SW480 (cell line): ENCODE data around the gene RERE.
A peak's percentile ranks its signal among the peaks of the same experiment; 100 is the strongest.
"Not testable (repeated sequence)": the region's sequence is repeated elsewhere in the genome, so short reads cannot be mapped to it uniquely, and the experiment has no call there.

Source experiments
- DNase-seq: peaks from one replicate; pipeline ENCODE4 v3.0.0-alpha.2; 2016; ENCODE audit warnings: low spot score

RERE gene

DNA sequence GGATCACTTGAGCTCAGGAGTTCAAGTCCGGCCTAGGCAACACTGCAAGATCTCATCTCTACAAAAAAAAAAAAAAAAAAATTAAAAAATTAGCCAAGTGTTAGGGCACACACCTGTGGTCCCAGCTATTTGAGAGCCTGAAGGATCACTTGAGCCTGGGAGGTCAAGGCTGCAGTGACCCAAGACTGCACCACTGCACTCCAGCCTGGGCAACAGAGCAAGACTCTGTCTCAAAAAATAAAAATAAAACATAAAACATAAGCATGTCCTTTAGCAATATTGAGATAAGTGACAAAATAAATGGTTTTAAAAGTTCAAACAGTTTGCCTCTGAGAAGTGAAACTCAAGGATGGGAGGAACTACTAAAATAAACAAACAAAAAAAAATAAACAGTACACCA is 101.2 kb downstream of the RERE start:
- DNase-seq, result no peak

DNA sequence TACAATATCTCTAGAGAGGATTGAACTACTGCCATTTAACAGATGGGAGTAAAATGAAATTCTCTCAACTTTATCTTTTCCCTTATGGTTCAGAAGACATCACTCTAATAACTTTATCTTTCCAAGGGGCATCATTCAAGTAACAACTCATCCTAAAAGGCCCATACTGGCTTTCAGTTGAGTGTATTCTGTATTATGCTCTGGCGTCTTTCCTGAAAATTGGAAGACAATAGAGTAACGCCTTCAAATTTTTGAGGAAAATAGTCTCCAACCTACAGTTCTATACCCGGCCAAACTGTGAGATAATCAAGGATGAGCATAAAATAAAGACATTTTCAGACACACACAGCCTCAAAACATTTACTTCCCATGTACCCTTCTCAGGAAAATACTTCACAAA is 103.3 kb downstream of the RERE start:
- no peak for DNase-seq

DNA sequence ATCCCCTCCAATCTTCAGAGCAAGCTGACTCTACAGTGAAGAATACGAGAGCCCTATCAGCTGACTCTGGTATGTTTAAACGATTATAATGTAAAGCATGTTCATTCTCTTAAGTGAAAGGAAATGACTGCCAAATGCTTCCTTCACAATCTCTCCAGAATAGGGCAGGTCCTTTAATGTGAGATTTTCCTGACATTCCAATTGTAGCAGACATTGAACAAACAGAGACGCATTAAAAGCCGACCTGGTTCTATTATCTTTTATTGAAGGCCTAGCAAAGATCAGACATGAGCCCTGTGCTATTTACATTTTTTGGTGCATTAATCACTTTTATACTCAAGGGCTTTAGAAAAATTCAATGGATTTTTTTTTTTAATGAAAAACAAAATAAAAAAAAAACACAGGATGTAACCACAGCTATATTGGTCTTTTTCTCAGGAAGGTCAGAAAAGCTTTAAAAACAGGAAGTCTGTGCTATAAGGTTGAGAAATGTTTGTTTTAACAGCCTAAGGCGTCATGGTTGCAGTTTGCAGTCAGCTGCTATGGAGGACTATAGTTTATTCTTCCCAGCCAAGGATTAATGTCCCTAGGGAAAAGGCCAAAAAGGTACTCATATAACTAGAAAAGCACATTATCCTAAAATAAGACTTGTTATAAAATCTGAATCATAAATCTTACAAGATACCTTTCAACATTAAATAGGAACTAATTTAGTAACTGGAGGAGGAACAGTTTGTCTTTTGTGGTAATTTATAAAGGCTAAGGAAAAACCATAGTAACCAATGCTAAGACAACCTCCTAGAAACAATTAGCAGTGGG is 104.8 kb downstream of the RERE start:
- peak; percentile 34 for DNase-seq

DNA sequence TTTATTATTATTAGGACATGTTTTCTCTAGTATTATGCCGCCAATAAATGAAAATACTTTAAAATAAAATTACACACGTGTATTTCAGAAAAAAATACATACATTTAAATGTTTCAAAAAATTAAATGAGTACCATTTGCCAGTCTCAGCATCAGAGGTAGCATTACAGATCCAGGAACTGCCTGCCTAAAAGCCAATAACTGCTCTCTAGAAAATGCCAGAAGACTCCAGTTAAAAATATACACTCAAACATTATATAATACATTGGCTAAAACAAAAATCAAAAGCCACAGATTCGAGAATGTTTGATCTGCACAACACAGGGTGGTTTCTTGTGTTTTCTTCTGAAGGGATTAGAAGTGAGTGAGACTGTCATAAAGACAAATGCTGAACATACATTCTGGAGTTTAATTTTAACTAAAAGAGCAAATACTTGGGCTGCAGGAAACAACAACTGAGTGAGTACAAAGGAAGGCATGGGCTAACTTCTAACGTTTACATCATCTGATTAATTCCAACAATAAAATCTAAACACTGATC is 105.5 kb downstream of the RERE start:
- no peak for DNase-seq

DNA sequence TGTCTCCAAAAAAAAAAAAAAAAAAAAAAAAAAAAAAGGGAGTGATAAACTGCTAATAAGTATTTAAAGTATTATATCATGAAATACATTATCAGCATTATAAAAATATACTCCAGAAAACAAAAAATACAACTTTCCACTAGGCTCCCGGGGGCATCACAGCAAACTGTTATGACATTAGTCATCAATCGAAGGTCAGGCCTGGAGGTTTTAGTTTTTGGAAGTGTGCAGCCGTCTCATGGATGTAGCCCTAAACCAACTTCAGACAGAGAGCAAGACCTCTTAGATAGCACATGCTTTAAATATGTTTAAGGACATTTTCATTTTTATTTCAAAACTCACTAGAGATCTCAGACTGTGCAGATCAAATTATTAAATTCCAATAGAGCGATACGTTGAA is 106.3 kb downstream of the RERE start:
- DNase-seq, result no peak

DNA sequence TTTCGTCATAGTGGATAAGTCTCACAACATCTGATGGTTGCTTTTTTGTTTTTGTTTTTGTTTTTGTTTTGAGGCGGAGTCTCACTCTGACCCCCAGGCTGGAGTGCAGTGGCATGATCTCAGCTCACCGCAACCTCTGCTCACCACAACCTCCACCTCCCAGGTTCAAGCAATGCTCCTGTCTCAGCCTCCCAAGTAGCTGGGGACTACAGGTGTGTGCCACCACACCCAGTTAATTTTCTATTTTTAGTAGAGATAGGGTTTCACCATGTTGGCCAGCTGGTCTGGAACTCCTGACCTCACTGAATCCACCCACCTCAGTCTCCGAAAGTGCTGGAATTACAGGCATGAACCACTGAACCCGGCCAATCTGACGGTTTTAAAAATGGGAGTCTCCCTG is 109.2 kb downstream of the RERE start:
- DNase-seq, result no peak

DNA sequence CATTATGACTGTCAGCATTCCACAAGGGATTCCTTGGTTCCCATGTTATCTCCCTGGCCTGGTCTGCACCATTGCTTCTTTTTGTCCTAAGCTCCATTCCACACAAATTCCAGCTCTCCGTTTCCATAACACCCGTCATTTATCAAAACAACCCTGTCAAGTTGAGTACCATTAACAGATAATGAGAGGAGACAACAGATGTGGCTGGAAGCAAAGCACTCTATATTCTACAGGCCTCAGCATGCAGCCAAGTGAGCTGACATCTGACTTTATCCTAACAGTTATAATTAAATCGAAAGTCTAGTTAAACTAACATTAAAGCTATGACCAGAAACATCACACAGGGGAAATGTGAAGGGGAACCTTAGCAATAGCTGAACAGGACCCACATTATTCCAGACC is 110.4 kb downstream of the RERE start:
- no peak for DNase-seq

DNA sequence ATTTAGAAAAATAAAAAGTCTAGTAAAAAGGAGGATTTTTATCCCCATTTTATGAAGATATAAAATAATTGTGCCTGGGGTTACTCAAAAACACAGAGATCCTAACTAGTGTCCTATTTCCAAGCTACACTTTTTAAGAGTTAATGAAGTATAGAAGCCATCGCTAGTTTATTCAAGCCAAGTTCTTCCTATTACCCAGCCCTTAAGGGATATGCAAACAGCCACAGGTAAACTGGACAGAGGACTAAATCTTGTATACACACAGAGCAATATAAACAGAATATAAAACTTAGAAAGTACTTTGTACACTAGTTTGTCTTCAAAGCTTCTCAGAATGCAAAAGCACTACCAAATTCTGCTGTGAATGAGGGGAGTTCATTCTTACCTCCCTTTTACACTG is 111.1 kb downstream of the RERE start:
- DNase-seq, result no peak

DNA sequence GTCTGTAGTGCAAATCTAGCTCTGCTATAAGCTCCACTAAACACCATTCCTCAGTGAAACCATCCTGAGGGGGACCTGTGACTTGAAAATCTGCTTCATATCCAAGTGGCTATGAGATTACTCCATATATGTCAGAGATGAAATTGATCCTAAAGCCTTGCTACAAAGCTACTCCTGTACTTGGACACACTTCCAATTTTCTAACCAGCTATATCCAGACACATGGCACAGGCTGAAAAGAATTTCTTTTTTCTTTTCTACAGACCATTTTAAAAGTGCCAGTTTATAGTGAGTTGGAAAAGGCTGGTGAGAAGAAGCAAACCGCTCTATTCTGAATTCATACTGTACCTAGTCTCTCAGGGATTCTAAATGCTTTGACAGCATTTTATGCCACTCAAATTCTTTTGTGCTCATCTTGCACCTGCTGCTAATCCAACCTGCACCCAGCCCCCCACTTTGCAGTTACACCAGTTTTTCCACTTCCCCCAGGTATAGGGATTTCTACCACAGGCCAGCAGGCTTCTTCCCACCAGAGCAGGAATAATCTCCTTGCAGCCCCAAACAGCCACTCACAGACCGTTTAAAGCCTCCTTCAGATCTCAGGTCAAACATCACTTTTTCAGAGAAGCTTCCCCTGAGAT is 112.5 kb downstream of the RERE start:
- DNase-seq, result no peak

DNA sequence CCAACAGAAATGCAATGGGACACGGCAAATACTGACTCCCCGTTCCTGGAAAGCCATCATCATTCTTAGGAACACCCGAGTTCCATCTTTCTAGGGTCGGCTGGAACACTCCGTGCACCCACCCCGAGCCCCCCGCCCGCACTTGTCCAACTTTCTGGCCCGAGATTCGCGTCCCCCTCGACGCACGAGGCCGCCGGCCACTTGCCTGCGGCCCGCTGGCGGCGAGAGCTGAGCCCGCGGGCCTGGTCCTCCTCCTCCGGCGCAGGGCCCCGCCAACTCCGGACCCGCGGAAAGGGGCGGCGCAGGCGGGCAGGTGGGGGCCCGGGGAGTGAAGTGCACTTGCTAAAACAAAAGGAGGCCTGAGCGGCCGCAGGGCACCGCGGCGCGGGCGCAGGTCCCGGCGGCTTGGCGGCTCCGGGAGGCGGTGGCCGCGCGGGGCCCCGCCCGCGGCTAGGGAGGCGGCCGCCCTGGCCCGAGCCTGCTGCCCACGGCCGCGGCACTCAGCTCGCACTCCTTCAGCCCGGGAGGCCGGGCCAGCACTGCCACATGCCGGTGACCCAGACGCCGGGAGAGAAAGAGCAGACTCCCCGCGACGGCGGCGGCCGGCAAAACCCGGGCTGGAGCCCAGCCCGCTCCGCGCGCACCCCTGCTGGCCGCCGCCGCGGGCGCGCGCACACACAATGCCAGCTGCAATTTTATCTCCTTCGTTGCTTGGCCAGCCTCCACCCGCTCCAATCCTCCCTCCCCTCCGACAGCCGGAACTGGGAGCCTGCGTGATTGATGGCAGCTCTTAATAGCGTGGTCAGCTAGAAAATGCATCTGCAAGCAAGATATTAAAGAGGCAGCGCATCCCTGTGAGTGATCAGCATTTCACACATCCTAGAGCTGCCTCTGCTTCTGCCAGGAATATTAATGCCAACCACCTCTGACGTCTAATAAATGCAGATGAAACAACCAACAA is 114.3 kb downstream of the RERE start:
- DNase-seq, result peak; percentile 96

DNA sequence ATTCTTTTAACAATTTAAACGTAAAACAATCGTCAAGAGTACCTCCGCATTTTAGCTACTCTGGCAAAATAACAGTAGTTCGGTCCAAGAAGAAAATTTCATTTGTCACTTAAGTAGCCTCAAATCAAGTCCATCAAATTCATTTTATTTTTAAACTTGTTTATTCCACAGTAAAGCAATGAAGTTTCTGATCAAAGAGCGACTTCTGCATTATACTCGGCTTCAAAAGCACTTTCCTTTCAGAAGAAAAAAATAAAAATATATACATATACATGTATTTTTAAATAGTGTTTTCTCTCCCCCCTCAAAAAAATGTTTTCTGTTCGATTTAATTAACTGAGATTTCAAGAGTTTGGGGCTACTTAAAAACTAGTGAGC is 115.0 kb downstream of the RERE start:
- DNase-seq, result no peak

DNA sequence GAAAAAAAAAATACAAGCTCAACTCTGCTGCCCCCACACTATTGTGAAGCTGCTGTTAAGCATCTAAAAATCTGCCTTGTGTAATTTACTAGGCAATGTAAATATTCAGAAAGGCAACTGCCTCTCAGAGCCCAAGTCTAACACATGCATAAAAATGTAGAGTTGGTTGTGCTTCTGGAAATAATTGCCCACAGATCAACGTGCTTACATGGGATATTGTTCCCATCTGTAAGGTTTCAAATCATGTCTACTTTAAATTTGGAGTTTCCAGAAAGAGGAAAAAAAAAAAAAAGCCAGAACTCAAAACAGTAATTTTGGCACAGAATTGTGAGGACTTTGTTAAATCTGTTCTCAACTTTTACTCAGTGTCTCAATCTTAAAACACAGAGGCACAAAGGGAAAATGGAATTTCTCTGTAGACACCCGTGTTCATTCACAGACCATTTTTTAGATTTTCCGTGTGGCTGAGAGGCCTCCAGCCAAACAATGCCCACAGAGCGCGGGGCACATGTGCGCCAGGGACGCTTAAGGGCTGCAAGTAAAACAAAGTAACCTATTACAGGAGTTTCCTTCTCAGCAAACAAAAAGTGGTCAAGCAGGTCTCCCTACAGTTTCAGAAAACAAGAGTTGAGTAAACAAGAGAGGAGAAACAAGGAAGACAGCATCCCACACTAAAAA is 115.5 kb downstream of the RERE start:
- peak; percentile 54 for DNase-seq

DNA sequence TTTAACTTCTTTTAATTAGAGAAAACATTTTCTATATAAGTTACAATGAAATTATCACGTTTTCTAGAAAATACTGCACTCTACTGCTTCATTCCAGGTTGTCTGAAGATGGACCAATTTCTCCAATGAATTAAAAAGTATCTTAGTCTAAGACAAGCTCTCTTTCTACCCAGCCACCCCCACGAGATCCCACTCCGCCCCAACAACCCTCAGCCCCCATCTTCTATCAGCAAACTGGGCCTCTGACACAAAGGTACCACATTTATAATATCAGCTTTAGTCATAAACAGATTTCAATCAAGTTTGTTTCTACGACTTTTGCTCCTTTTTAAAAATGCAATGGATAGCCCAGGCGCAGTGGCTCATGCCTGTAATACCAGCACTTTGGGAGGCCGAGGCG is 117.8 kb downstream of the RERE start:
- no peak for DNase-seq

DNA sequence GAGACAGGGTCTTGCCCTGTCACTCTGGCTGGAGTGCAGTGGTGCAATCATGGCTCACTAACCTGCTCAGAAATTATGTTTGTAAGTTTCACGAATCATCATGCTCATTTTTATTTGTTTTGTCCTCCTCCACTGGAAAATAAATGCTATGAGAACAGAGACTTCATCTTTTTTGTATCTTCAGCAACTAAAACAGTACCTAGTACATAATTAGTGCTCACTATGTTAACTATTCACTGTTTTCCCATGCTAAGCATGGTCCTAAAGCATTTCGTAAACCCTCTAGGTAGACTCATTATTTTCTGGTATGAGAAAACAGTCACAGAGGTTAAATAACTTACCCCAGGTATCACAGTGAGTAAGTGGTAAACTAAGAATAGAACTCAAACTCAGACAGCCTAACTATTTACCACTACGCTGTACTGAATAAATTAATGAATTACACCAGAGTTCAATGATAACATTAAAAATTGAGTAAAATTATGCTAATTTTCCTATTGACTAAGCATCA is 118.4 kb downstream of the RERE start:
- DNase-seq, result no peak

DNA sequence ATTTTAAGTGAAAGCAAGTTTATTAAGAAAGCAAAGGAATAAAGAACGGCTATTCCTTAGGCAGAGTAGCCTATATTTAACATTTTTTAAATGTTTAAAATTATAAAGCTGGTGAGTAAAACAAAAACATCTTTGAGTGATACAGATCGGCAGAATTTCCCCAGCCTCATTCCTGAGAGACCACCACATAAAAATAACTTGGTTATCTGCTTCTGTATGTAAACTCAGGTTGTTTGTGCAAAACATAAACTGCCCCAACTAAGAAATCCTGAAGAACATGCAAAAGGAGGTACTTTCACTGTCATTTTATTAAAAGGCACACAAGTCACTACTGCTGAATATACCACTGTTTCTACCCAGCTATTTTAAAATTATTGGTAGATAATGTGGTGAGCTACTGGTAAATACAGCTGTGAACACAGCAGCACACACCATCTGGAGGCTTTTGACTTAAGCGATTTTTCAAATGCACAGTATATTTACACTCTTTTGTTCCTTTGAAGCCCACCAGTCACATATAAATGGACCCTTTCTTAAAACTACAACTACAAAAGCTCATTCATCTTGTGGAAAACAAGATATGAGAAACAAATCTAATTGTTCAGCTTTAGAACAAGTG is 119.3 kb downstream of the RERE start:
- DNase-seq, result no peak

DNA sequence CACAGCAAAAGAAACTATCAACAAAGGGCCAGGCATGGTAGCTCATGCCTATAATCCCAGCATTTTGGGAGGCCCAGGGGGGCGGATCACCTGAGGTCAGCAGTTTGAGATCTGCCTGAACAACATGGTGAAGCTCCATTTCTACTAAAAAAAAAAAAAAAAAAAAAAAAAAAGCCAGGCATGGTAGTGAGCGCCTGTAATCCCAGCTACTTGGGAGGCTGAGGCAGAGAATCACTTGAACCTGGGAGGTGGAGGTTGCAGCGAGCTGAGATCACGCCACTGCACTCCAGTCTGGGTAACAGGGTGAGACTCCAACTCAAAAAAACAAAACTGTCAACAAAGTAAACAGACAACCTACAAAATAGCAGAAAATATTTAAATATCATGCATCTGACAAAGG is 122.0 kb downstream of the RERE start:
- DNase-seq, result not testable (repeated sequence)

DNA sequence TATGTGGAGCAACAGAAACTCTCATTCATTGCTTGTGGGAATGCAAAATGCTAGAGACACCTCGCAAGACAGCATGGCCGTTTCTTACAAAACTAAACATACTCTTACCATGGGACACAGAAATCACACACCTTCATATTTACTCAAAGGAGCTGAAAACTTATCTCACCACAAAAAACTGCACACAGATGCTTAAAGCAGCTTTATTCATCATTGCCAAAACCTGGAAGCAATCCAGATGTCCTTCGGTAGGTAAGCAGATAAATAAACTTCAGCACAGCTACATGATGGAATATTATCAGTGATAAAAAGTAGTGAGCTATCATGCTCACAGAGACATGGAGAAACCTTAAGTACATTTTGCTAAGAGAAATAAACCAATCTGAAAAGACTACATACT is 124.3 kb downstream of the RERE start:
- no peak for DNase-seq

DNA sequence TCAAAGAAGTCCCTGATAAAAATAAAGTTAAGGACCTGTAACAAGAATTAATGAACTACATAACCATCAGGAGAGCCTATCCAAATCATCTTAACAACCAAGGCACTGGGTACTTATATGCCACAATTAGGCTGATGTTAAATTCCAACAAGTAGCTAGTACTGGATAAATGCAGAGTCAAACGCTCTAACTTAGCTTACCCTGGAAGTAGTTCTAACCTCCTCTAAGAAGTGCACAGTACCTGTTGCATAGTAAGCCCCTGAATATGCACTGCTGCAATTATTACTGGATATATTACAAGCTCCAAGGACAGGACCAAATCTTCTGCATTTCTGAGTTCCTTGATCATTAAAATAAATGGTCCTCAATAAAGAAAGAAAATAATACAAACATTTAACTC is 125.8 kb downstream of the RERE start:
- DNase-seq, result no peak

DNA sequence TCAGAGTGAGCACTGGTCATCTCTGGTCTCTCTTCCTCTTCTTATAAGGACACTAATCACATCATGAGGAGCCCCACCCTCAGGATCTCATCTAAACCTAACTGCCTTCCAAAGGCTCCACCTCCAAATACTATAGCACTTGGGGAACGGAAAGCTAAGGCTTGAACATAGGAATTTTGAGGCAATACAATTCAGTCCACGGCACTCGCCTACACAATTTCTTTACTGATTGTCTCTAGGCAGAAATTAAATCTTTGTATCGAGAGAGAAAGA is 127.3 kb downstream of the RERE start:
- no peak for DNase-seq

DNA sequence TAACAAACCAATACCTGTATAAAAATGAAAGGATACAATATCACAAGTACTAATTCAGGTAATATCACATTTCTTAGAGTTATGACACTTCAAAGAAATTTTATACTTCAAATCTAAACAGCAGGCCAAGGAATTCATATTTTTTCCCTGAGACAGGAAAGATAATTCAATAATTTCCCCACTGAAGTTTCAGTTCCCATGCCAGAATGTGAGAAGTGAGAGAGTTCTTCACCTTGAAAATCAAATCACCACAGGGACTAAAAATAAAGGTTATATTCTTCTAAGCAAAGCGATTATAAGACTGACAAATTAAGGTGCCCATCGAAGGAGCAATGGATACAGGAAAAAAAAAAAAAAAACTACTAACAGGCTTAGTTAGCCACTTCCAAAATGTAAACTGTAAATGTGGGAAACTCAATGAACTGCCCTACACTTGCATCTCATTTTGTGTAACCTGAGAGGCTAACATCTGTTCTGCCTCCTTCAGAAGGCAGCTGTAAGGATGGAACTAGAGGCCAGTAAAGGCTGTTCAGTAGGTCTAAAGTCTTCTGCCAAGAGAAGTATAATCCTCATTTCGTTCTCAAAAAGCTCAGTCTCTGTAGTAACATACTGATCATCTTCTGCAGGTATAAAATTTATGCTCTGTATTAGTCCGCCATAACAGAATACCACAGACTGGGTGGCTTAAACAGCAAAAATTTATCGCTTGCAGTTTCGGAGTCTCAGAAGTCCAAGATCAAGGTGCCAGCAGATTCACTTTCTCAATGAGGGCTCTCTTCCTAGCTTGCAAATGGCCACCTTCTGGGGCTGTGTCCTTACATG is 127.8 kb downstream of the RERE start:
- DNase-seq, result no peak

DNA sequence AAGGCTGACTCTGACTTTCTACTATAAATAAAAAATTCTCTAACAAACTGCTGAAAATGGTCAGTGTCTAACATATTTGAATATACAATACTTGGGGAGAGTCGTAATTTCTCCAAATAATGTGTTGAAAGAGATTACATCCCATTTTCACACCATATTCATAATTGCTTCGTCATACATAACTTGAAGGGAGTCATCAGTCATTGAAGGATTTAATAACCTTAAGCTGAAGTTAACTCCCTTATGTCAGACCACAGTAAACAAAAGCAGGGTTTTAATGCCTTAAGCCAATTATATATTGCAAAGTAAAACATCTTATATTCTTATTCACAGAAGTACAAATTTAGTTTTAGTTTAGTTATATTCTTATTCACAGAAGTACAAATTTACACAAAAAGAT is 129.9 kb downstream of the RERE start:
- no peak for DNase-seq
